Stimulated activated CD8-positive, alpha-beta memory T cell treated with anti-CD3 and anti-CD28 coated beads, Interleukin-15, amount 100 ng/mL, for 48 hours (primary cell): ENCODE data around the gene ZNF581.
A peak's percentile ranks its signal among the peaks of the same experiment; 100 is the strongest.

Source experiments
- DNase-seq, 2 donors: peaks; one replicate each; pipeline ENCODE4 v3.0.0-alpha.2; 2020; ENCODE audit warnings: low read depth in 2 of 2

ZNF581 gene

DNA sequence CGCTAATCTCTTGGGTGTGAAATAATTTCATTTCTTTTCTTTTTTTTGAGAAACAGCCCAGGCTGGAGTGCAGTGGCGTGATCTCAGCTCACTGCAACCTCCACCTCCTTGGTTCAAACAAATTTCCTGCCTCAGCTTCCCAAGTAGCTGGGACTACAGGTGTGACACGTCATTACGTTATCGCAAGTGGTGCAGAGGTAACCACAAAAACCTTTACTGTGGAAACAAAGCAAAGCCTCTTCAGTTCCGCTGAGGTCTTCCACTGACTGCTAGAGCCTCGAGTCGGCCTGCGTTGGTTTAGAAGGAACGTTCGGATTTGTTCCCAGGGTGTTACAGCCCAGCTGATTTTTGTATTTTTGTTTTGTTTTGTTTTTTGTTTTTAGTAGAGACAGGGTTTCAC, 17.1 kb upstream of the ZNF581 start:
- DNase-seq = peak in 1 of 2 donors; percentile 52

DNA sequence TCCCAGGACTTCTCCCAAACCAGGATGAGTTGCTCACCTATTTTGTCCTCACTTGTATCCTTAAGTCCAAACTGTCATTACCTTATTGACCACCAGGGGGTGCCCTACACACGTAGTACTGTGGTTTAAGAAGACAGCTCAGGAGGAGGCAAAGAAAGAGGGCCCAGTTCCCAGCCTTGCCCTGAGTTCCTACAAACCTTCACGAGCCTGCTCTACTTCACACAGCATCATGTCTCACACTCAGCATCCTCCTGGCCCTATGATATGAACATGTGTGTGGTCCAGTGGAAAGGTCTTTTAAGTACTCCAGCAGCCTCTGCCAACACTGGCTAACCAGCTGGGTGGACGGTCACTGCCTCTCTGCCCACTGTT, 11.0 kb upstream of the ZNF581 start:
- DNase-seq = peak in 1 of 2 donors; percentile 64

DNA sequence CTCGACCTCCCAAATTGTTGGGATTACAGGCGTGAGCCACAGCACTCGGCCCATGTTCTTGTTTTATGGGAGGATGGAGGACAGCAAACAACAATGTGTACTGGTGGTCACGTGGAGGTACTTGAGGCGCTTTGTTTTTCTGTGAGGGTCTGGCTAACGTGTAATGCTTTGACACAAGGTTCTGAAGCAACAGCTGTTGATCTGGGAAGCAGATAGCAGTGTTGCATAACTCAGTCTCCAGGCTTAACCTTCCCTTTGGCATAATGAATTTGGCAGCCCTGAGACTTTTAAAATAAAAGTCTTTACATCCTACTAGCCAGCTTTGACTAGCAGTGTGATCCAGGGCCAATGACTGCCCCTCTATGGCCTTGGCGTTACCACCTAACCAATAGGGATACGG, 9.6 kb upstream of the ZNF581 start:
- no peak for DNase-seq

DNA sequence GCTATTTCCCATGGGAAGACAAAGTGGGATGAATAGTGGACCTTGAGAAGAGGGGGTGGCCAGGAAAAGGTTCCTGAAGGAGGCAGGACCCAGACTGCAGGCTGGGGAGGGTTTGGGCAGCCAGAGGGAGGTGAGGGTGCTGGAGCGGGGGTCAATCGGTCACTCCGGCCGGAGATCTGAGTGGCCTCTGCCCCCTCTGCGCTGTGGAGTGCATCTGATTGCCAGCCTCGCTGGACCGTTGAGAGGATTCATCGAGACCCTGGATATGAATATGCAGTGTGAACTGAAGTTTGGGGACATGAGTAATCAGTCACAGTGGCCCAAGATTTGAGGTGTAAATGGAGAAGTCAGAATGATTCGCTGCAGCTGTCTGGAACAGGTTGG, 8.1 kb upstream of the ZNF581 start:
- DNase-seq = no peak

DNA sequence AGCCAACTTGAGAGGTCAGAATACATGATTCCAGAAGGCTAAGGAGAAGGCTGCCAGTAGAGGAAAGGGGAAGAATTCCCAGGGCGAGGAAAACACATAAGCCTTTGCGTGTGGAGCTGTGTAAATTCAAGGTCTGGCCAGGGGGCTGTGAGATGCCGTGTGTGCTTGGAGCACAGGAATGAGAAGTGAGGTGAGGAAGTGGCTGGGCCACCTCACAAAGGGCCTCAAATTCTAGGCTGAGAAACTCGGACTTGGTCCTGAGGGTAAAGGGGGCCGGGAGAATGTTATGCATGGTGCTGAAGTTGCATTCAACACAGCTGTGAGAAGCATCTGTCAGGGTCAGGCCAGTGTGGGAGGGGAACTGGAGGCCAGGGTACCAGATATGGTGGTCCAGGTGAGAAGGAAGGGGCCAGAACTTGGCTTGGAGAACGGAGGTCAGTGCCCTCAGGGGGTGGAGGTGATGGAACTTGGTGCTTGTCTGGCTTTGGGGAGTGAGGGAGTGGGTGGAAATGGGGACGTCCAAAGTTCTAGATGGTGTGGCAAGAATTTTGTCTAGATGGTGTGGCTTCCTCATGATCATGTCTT, 7.5 kb upstream of the ZNF581 start:
- DNase-seq = no peak

DNA sequence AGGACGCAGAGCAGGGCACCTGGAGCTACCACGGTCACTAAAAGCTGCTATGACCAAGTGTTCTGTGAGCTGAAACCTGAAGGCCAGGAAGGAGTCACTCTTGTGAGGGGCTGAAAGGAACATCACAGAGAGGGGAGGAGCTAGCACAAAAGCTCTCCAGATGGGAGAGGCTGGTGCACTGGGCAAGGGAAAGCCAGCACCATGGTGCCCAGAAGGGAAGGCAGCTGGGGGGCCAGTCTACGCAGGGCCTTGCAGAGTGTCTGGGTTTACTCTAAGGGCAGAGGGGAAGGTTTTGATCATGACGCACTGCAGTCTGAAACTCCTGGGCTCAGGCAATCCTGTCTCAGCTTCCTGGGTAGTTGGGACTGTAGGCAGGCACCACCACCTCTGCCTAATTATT, 6.7 kb upstream of the ZNF581 start:
- DNase-seq = no peak

DNA sequence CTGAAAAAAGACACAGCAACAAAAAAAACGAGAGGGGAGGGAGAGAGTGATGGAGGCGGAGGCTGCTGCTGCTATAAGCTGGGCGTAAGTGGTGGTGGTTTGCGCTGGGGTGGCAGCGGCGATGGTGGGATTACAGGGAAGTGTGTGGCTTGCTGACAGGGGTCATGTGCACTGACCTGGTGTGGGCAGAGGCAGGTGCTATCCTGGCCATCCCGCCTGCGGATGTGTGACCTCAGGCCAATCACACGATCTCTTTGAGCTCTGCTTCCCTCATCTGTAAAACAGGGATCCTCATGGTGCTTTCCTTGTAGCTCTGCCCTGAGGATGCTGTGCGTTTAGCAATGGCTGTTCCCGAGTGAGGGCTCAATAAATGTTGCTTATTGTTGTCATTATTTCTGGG, 5.9 kb upstream of the ZNF581 start:
- no peak for DNase-seq

DNA sequence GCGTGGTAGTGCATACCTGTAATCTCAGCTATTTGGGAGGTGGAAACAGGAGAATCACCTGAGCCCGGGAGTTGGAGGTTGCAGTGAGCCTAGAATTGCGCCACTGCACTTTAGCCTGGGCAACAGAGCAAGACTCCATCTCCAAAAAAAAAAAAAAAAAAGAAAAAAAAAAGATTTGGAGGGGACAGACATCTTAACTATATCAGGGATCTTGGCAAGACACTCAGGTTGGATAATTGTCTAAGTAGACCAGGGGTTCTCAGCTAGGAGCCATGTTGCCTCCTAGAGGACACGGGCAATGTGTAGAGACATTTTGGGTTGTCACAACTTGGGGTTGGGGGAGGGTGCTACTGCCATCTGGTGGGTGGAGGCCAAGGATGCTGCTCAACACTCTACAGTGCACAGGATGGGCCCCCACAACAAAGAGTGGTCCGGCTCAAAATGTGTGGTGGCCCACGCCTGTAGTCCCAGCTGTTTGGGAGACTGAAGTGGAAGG, 4.5 kb upstream of the ZNF581 start:
- DNase-seq = peak in 1 of 2 donors; percentile 59

DNA sequence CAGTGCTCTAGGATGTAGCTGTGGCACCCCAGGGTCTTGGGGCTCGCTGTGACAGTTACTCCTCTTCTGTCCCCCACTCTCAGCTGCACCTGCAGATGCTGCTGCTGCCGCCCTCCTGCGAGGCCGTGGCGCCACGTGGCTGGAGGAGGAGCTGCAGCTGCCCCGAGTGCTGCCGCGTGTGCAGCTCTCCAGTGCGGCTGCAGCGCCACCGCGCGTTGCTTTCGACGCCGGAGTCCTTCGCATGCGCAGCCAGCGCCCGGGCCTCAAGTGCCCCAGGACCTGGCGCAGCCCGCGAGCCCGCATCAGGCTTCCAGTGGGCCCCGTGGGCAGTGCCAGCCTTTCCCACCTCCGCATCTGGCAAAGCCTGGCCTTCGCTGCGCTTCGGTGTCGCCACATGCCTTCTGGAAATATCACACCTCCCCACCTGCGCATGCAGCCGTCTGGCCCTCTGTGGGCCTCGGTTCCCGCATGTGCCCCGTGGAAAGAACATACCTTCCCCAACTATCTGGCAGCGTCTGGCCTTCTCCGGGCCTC, 3.3 kb upstream of the ZNF581 start:
- DNase-seq = peak in 1 of 2 donors; percentile 70

DNA sequence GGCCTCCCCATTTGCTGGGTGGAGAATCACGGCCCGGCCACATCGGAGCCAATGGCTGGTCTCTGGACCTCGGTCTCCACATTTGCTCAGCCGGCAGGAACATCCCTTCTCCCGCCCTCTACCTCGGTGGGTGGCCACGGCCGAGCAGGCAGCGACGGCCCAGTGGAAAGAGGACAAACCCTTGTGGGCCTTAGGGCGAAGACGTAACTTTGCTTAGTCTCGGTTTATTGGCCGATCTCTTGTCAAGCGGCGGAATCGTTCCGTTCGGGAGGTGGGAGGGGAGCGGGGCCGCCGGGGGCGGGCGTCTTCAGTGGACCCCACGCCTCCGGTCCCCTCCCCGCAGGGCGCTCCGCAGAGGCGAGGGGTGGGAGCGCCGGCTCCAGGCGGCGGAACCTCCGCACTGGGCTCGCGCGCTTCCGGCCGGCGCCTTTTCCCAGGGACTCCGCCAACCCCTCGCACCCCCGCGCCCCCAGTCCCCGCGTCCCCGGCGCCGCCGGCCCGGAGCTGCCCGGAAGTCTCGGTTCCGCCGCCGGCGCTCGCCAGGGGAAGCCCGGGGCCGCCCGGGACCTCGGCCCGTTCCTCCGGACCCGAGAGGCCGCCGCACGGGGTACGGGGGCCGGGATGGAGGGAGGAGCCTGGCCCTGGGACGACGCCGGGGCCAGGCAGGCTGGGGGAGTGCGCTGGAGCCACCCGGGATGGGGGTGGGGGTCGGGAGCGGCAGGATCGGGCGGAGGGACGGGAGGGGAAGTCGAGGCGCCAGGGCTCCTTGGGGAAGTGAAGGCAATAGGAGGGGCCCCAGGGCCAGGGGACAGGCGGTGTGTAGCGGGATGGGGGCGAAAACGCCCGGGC, 2.6 kb upstream of the ZNF581 start, which contains the start of gene ZNF580:
TSS of gene ZNF580 (plus strand) at position 426 of the 849 bp plus-strand sequence. CDS start 1,507 bp downstream, outside the sequence.
- peak in 1 of 2 donors; percentile 59 for DNase-seq

DNA sequence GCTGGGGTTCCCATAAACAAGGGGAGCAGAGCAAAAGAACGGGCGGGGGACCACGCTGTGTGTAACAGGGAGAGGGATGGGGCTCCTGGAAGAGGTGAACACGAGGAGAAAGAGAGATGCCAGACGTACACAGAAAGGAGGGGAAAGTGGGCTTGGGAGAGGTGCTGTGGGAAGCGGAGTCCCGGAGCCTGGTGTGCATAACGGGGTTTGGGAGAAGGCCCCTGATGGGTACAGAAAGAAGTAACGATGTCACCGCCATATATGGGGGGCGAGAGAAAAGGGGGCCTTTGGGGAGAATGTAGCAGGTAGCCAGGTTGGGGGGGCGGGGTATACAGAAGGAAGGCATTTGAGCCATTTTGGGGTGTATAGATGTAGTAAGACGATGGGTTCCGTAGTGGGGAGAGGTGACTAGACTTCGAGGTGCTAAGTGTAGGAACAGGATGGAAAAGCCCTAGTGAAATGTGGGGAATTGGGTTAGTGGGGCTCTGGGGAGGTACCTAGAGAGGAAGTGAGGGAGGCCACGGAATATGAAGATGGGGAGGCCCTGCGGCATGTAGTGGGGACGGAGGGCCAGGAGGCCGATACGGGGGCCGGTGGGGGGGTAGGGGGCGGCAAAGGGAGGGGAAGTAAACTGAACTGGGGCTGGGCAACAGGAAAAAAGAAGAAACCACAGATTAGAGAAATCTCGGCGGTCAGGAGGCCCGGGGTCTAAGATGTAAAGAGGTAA, 1.9 kb upstream of the ZNF581 start:
- DNase-seq = no peak

DNA sequence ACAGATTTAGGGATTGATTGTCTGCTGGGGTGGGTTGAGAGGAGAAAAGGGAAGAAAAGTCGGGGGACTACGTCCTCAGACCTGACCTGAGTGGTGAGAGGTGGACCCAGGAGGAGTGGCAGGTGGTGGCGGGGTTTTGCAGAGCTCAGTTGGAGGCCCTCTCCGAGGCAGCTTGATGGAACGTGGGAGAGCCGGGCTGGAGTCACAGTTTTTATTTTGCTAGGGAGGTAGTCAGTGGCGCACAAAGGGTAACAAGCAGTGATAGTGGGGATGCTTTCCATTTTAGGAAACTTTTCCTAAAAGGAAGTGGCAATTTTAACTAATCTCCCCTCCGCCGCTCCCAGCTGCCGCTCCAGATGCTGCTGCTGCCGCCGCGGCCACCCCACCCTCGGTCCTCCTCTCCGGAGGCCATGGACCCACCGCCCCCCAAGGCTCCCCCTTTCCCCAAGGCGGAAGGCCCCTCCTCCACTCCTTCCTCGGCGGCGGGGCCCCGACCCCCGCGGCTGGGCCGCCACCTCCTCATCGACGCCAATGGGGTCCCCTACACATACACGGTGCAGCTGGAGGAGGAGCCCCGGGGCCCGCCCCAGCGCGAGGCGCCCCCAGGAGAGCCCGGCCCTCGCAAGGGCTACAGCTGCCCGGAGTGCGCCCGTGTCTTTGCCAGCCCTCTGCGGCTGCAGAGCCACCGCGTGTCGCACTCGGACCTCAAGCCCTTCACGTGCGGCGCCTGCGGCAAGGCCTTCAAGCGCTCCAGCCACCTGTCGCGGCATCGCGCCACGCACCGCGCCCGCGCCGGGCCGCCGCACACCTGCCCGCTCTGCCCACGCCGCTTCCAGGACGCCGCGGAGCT, 1.1 kb upstream of the ZNF581 start:
- DNase-seq = peak in 1 of 2 donors; percentile 15

DNA sequence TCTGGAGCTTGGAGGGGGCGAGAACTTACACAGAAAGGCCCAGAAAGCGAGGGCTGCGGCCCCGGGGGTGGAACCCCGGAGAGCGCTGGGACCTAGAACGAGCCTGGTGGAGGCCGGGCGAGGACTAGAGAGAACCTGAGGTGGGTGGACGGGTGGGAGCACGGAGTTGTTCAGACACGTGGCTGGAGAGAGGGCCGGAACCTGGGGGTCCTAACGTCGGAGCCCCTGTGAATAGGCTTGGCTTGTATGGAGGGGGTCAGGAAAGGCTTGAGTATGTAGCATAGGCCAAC, 383 bp downstream of the ZNF581 start:
- DNase-seq = no peak

DNA sequence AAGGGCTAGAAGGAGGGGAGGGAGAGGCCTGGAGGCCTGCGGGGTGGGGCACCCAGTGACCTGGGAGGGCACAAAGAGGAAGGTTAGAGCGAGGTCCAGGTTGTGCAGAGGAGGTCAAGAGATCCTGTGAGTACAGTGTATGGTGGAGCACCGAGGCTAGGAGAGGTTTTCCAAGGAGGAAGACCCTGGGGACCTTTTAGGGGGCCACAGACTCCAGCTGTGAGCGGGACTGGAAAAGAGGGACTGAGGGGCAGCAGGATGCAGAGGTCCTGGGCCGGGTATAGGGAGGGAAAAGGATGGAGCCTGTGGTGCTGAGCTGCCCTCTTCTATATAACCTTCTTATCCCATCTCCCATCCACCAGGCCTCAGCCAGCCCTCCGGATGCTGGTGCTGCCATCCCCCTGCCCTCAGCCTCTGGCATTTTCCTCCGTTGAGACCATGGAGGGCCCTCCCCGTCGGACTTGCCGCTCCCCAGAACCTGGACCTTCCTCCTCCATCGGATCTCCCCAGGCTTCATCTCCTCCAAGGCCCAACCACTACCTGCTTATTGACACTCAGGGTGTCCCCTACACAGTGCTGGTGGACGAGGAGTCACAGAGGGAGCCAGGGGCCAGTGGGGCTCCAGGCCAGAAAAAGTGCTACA, 863 bp downstream of the ZNF581 start:
- no peak for DNase-seq

DNA sequence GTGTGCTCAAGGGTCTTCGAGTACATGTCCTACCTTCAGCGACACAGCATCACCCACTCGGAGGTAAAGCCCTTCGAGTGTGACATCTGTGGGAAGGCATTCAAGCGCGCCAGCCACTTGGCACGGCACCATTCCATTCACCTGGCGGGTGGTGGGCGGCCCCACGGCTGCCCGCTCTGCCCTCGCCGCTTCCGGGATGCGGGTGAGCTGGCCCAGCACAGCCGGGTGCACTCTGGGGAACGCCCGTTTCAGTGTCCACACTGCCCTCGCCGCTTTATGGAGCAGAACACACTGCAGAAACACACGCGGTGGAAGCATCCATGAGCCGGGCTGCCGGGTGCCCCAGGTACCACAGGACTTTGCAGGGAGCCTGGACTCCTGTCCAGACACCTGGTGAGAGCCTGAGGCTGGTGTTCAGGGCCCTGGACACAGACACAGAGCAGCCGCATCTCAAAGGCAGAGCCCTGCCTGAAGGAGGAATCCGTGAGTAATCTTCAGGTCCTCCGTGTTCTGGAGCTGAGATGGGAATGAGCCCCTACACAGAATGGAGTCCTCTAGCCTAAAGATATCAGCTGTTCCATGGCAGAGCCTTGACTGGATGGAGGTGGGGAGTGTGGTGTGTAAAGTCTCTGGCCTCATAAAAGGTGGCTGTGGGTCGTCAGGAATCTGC, 1.5 kb downstream of the ZNF581 start:
- DNase-seq = no peak

DNA sequence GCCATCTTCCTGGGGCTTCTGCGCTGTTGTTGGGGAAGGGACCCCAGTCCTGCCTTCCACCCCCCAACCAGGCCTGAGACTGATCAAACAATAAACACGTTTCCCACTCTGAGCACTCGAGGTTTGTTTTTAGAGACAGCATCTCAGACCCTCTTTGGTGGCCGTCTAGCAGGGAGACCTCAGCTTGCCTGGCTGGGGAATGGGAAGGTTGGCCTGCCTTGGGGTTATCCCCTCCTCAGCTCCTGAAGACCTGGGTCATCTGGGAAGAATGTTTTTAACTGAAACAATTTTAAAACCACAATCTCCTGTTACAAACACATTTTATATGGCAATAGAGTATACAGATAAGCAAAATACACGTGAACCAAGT, 2.0 kb downstream of the ZNF581 start:
- no peak for DNase-seq

DNA sequence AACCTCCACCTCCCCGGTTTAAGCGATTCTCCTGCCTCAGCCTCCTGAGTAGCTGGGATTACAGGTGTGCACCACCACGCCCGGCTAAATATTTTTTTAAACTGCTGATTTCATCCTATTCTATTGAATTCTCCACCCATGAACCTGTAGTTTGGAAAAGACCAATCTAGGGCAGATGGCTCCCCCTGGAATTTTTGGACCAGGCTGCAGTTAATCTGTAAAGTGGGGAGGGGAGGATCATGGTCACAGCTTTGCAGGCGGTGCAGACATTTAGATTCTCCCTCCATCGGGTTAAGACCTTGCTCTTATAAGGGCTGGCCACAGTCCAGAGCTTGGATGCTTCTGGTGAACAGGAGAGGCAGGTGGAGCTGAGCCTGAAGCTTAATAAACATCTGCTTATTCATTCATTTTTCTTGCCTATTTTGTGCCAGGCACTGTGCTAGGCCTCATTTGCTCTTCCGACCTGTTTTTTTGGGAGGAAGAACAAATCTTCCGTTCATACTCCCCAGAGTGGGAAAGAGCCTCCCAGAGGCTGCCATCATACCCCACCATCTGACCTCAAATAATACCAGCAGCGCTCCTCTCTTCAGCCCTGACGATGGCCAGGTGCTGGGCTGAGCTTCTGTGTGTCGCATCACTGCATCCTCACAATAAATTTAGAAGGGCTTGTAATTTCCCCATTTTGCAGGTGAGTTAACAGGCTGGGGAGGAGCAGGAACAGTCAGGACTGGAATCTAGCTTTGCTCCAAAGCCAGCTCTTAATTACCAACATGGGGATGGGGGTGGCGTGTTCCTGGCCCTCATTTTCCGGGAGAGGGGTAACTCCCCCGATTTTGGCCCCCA, 3.7 kb downstream of the ZNF581 start:
- no peak for DNase-seq

DNA sequence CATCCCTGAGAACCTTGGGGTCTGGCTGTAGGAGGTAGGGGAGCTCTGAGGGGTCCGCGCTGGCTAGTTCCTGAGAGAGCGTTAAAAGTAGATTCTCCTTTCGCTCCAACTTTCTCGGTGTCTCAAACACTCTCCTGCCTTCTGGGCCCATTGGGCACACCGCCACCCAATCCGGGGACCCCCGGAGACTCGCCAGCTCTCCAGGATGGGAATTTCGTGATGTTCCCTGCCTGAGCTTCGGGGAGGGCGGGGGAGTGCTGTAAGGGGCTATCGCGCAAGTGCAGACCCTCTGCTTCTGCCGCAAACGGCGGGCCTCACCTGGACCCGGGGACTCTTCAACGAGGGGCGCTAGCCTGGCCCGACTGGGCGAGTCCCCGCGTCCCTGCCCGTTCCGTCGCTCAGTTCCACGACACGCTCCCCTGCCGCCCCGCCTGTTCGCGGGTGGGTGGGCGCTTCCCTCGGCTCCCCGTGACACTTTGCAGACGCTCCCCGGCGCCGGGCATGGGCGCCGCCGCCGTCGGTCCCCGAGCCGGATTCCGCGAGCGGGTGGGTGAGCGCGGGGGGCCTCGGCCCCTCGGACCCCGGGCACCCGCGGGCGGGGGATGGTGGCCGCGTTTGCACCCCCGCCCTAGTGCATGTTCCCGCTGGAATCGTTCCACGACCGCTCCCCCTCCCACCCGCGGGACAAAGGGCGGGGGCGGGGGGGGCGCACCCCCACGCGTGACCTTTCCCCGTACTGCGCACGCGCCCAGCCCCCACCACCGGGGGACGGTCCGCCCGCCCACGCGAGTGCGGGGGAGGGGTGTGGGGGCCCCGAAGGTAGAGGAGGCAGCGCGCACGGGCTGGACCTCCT, 4.5 kb downstream of the ZNF581 start, which contains the start of gene CCDC106:
TSS of gene CCDC106 (plus strand) at position 481 of the 853 bp plus-strand sequence. CDS start 835 bp downstream, outside the sequence.
- peak in 1 of 2 donors; percentile 28 for DNase-seq
